Activated CD8-positive, alpha-beta memory T cell treated with anti-CD3 and anti-CD28 coated beads, Interleukin-2, amount 10 ng/mL, durations not matched to agents 7 days and 5 days (primary cell): ENCODE measurements around the gene FOXN1. TPM values are rescaled to one million over a fixed set of nuclear protein-coding genes. Genes with fewer than 3 reads are reported as not detected.
A peak's percentile ranks its signal among the peaks of the same experiment; 100 is the strongest.
"Not testable (repeated sequence)": the region's sequence is repeated elsewhere in the genome, so short reads cannot be mapped to it uniquely, and the experiment has no call there.

Source experiments
- ATAC-seq: fragments of 150-1000 bp; cut with Tn5 transposase; one replicate; pipeline ENCODE4 v1.10.0; 2021; ENCODE audit warnings: moderate library complexity
- CTCF ChIA-PET: fragments of 350-600 bp; sonication (Branson Sonifier 250); formaldehyde crosslinking; loops from one replicate; lab custom pipeline; 2021; ENCODE audit warnings: antibody characterized with exemption; lab: Charles Lee
- DNase-seq: peaks from one replicate; pipeline ENCODE4 v3.0.0-alpha.2; 2020
- H3K27ac Mint-ChIP-seq: one replicate; pipeline ENCODE4 v1.8.0; 2021; ENCODE audit warnings: mild to moderate bottlenecking, mixed read lengths
- H3K27me3 Mint-ChIP-seq: one replicate; pipeline ENCODE4 v1.8.0; 2021; ENCODE audit warnings: mixed read lengths
- H3K36me3 Mint-ChIP-seq: one replicate; pipeline ENCODE4 v1.8.0; 2021; ENCODE audit warnings: mild to moderate bottlenecking, mixed read lengths
- H3K4me1 Mint-ChIP-seq: one replicate; pipeline ENCODE4 v1.8.0; 2021; ENCODE audit warnings: mixed read lengths
- H3K4me3 Mint-ChIP-seq: one replicate; pipeline ENCODE4 v1.8.0; 2021; ENCODE audit warnings: mild to moderate bottlenecking, moderate library complexity, mixed read lengths
- H3K9me3 Mint-ChIP-seq: one replicate; pipeline ENCODE4 v1.8.0; 2022; ENCODE audit warnings: low read depth, mixed read lengths
- total RNA-seq, 2 experiments: library from RNA; stranded (reverse); gene quantifications; one replicate each; pipeline ENCODE4 v1.2.3, GENCODE V29; 2021

FOXN1 gene
- total RNA-seq, 2 experiments from 2014 or later, result not detected

GRCh38 chr17:28515518-28515917 lies 9.4 kb downstream of the FOXN1 start:
- Mint-ChIP-seq H3K4me3 (no peak overlapping the region), H3K36me3 (no peaks in the 10 kb centered on the region), H3K27ac (no peak overlapping the region), H3K9me3 (peaks cover 4% of the 10 kb centered on the region), H3K27me3 (peaks cover 22% of the 10 kb centered on the region), H3K4me1 (peaks cover 9% of the 10 kb centered on the region)
- no peak for DNase-seq
- no peak for ATAC-seq
- CTCF ChIA-PET, result no interaction called here

GRCh38 chr17:28518132-28518531 lies 12.0 kb downstream of the FOXN1 start:
- ATAC-seq (no peak), DNase-seq (no peak)
- Mint-ChIP-seq H3K4me1 (peaks cover 9% of the 10 kb centered on the region), H3K4me3 (no peak overlapping the region), H3K27me3 (peaks cover 19% of the 10 kb centered on the region), H3K27ac (no peak overlapping the region), H3K36me3 (no peaks in the 10 kb centered on the region), H3K9me3 (peaks cover 4% of the 10 kb centered on the region)
- CTCF ChIA-PET, result no interaction called here

GRCh38 chr17:28518578-28518977 lies 12.4 kb downstream of the FOXN1 start:
- ATAC-seq, result no peak
- peaks cover 4% of the 10 kb centered on the region for H3K9me3 Mint-ChIP-seq
- DNase-seq, result no peak
- peaks cover 9% of the 10 kb centered on the region for H3K4me1 Mint-ChIP-seq
- peaks cover 15% of the 10 kb centered on the region for H3K27me3 Mint-ChIP-seq
- no peaks in the 10 kb centered on the region for H3K36me3 Mint-ChIP-seq
- CTCF ChIA-PET, result no interaction called here
- no peak overlapping the region for H3K4me3 Mint-ChIP-seq
- H3K27ac Mint-ChIP-seq, result no peak overlapping the region

GRCh38 chr17:28519236-28519635 lies 13.1 kb downstream of the FOXN1 start:
- no peak for ATAC-seq
- CTCF ChIA-PET, result no interaction called here

GRCh38 chr17:28520687-28521086 lies 14.5 kb downstream of the FOXN1 start:
- Mint-ChIP-seq H3K4me1 (peaks cover 9% of the 10 kb centered on the region), H3K36me3 (no peaks in the 10 kb centered on the region), H3K27me3 (peaks cover 11% of the 10 kb centered on the region), H3K4me3 (no peak overlapping the region), H3K9me3 (peaks cover 4% of the 10 kb centered on the region), H3K27ac (no peak overlapping the region)
- ATAC-seq, result no peak
- no peak for DNase-seq
- CTCF ChIA-PET, result interaction anchor here (0.8 to 1.0 kb wide), 2 partner anchors 25 to 105 kb away, joined by 3 to 4 read pairs; no protein-coding TSS in a partner anchor

More at GRCh38 chr17:28519236-28519635, 13.1 kb downstream of the FOXN1 start:
- Mint-ChIP-seq H3K4me3 (no peak overlapping the region), H3K27ac (no peak overlapping the region), H3K36me3 (no peaks in the 10 kb centered on the region), H3K9me3 (peaks cover 4% of the 10 kb centered on the region), H3K27me3 (peaks cover 11% of the 10 kb centered on the region), H3K4me1 (peaks cover 9% of the 10 kb centered on the region)
- peak; percentile 44 for DNase-seq

- peaks cover 11% of the 10 kb centered on the region for H3K27me3 Mint-ChIP-seq
- no peaks in the 10 kb centered on the region for H3K36me3 Mint-ChIP-seq
- no peak for ATAC-seq
- peaks cover 9% of the 10 kb centered on the region for H3K4me1 Mint-ChIP-seq
- no peak for DNase-seq
- CTCF ChIA-PET, result interaction anchor here (0.8 to 1.0 kb wide), 2 partner anchors 26 to 106 kb away, joined by 3 to 4 read pairs; no protein-coding TSS in a partner anchor
- no peak overlapping the region for H3K4me3 Mint-ChIP-seq
- no peaks in the 10 kb centered on the region for H3K9me3 Mint-ChIP-seq
- H3K27ac Mint-ChIP-seq, result no peak overlapping the region
These were observed 15.3 kb downstream of the FOXN1 start for GRCh38 chr17:28521311-28522085.

- H3K27ac Mint-ChIP-seq, H3K9me3 Mint-ChIP-seq, H3K4me3 Mint-ChIP-seq, DNase-seq, H3K36me3 Mint-ChIP-seq, H3K4me1 Mint-ChIP-seq, ATAC-seq: not testable (repeated sequence)
- CTCF ChIA-PET, result interaction anchor here (0.9 kb wide), 1 partner anchor 18 kb away, joined by 3 read pairs; no protein-coding TSS in a partner anchor
- H3K27me3 Mint-ChIP-seq, result peaks cover 11% of the 10 kb centered on the region
These were observed 16.1 kb downstream of the FOXN1 start for GRCh38 chr17:28522281-28522680.

- Mint-ChIP-seq H3K9me3 (no peaks in the 10 kb centered on the region), H3K27ac (no peak overlapping the region), H3K27me3 (peaks cover 11% of the 10 kb centered on the region), H3K4me1 (peaks cover 9% of the 10 kb centered on the region), H3K36me3 (no peaks in the 10 kb centered on the region), H3K4me3 (no peak overlapping the region)
- CTCF ChIA-PET, result interaction anchor here (0.9 kb wide), 1 partner anchor 17 kb away, joined by 3 read pairs; no protein-coding TSS in a partner anchor
- ATAC-seq (no peak), DNase-seq (no peak)
These were observed 17.0 kb downstream of the FOXN1 start for GRCh38 chr17:28523186-28523585.

- Mint-ChIP-seq H3K9me3 (no peaks in the 10 kb centered on the region), H3K4me3 (no peak overlapping the region), H3K27me3 (peaks cover 10% of the 10 kb centered on the region), H3K36me3 (no peaks in the 10 kb centered on the region), H3K4me1 (peaks cover 8% of the 10 kb centered on the region), H3K27ac (no peak overlapping the region)
- no peak for DNase-seq
- ATAC-seq, result no peak
- CTCF ChIA-PET, result no interaction called here
These were observed 17.7 kb downstream of the FOXN1 start for GRCh38 chr17:28523876-28524275.

GRCh38 chr17:28524476-28525424 lies 18.6 kb downstream of the FOXN1 start:
- H3K4me3 Mint-ChIP-seq, result no peak overlapping the region
- H3K27ac Mint-ChIP-seq, result no peak overlapping the region
- ATAC-seq (no peak), DNase-seq (no peak)
- no peaks in the 10 kb centered on the region for H3K36me3 Mint-ChIP-seq
- no peaks in the 10 kb centered on the region for H3K4me1 Mint-ChIP-seq
- peaks cover 4% of the 10 kb centered on the region for H3K27me3 Mint-ChIP-seq
- no peaks in the 10 kb centered on the region for H3K9me3 Mint-ChIP-seq
- CTCF ChIA-PET, result no interaction called here

- H3K4me1 Mint-ChIP-seq, result no peaks in the 10 kb centered on the region
- DNase-seq (no peak), ATAC-seq (no peak)
- CTCF ChIA-PET, result no interaction called here
- H3K27me3 Mint-ChIP-seq, result peaks cover 4% of the 10 kb centered on the region
- H3K4me3 Mint-ChIP-seq, result no peak overlapping the region
- no peaks in the 10 kb centered on the region for H3K9me3 Mint-ChIP-seq
- no peaks in the 10 kb centered on the region for H3K36me3 Mint-ChIP-seq
- H3K27ac Mint-ChIP-seq, result no peak overlapping the region
These were observed 20.2 kb downstream of the FOXN1 start for GRCh38 chr17:28526381-28526780.

GRCh38 chr17:28527181-28527681 lies 21.1 kb downstream of the FOXN1 start:
- Mint-ChIP-seq H3K4me3 (no peak overlapping the region), H3K27ac (no peak overlapping the region), H3K4me1 (no peaks in the 10 kb centered on the region), H3K9me3 (no peaks in the 10 kb centered on the region), H3K27me3 (peaks cover 4% of the 10 kb centered on the region), H3K36me3 (no peaks in the 10 kb centered on the region)
- no peak for DNase-seq
- CTCF ChIA-PET, result no interaction called here
- ATAC-seq, result no peak

- no peak overlapping the region for H3K27ac Mint-ChIP-seq
- H3K36me3 Mint-ChIP-seq, result no peaks in the 10 kb centered on the region
- no peak overlapping the region for H3K4me3 Mint-ChIP-seq
- ATAC-seq, result no peak
- no peaks in the 10 kb centered on the region for H3K9me3 Mint-ChIP-seq
- DNase-seq, result no peak
- no peaks in the 10 kb centered on the region for H3K4me1 Mint-ChIP-seq
- H3K27me3 Mint-ChIP-seq, result peaks cover 4% of the 10 kb centered on the region
- CTCF ChIA-PET, result no interaction called here
These were observed 21.7 kb downstream of the FOXN1 start for GRCh38 chr17:28527859-28528258.
